Mesenchymal stem cell (in vitro differentiated cells and primary cell): Measurements from ENCODE around the gene DDC.

Experiments
- DNase-seq: peaks from one replicate; pipeline ENCODE4 v3.0.0-alpha.2; 2013
- H2AFZ ChIP-seq: one replicate; pipeline ENCODE4 v1.6.1; 2013; ENCODE audit warnings: low read depth, mild to moderate bottlenecking, control low read depth, inconsistent platforms, low read length, moderate library complexity
- H2AK5ac ChIP-seq: 2 replicates; pipeline ENCODE4 v1.6.1; 2013; ENCODE audit warnings: low read length, moderate library complexity, mild to moderate bottlenecking, inconsistent platforms; ENCODE audit not compliant: severe bottlenecking
- H2BK120ac ChIP-seq: one replicate; pipeline ENCODE4 v1.6.1; 2013; ENCODE audit warnings: low read depth, mild to moderate bottlenecking, inconsistent platforms, low read length, moderate library complexity
- H2BK12ac ChIP-seq, 2 experiments: one replicate each; pipeline ENCODE4 v1.6.1; 2013; ENCODE audit warnings: inconsistent platforms in 2 of 2, low read length in 2 of 2, mild to moderate bottlenecking in 2 of 2, moderate library complexity in 2 of 2, control low read depth in 1 of 2
- H2BK15ac ChIP-seq: one replicate; pipeline ENCODE4 v1.6.1; 2013; ENCODE audit warnings: mild to moderate bottlenecking, low read depth, inconsistent platforms; ENCODE audit not compliant: poor library complexity, severe bottlenecking
- H2BK5ac ChIP-seq: 2 replicates; pipeline ENCODE4 v1.6.1; 2013; ENCODE audit warnings: low read depth, mild to moderate bottlenecking, low read length, control low read depth, inconsistent platforms; ENCODE audit not compliant: poor library complexity, severe bottlenecking
- H3K14ac ChIP-seq, 2 experiments: one replicate each; pipeline ENCODE4 v1.6.1; 2013; ENCODE audit warnings: inconsistent platforms in 2 of 2, low read length in 2 of 2, control low read depth in 1 of 2, mild to moderate bottlenecking in 1 of 2, moderate library complexity in 1 of 2
- H3K18ac ChIP-seq, 2 experiments: one replicate each; pipeline ENCODE4 v1.6.1; 2013; ENCODE audit warnings: inconsistent platforms in 2 of 2, low read length in 2 of 2, control low read depth in 1 of 2, low read depth in 1 of 2, mild to moderate bottlenecking in 1 of 2
- H3K23ac ChIP-seq, 2 experiments: one replicate each; pipeline ENCODE4 v1.6.1; 2013; ENCODE audit warnings: inconsistent platforms in 2 of 2, low read length in 2 of 2, mild to moderate bottlenecking in 2 of 2, moderate library complexity in 2 of 2, control low read depth in 1 of 2
- H3K27ac ChIP-seq: 2 replicates; pipeline ENCODE4 v1.5.1; 2013; ENCODE audit warnings: mild to moderate bottlenecking, moderate library complexity, low read length, control low read depth, inconsistent platforms; ENCODE audit not compliant: poor library complexity, severe bottlenecking
- H3K27me3 ChIP-seq, 2 experiments: 2 replicates each; pipeline versions ENCODE4 v1.6.1 to v1.7.0; 2013; ENCODE audit warnings: low read length in 2 of 2, mild to moderate bottlenecking in 2 of 2, moderate library complexity in 2 of 2, control low read depth in 1 of 2, inconsistent platforms in 1 of 2; ENCODE audit not compliant: control insufficient read depth in 1 of 2, insufficient read depth in 1 of 2
- H3K36me3 ChIP-seq, 2 experiments: 2 replicates each; pipeline versions ENCODE4 v1.6.1 to v1.7.0; 2013; ENCODE audit warnings: low read length in 2 of 2, control low read depth in 1 of 2, inconsistent platforms in 1 of 2, low read depth in 1 of 2, mild to moderate bottlenecking in 1 of 2; ENCODE audit not compliant: insufficient read depth in 2 of 2, control insufficient read depth in 1 of 2
- H3K4ac ChIP-seq, 2 experiments: one replicate each; pipeline ENCODE4 v1.6.1; 2013; ENCODE audit warnings: inconsistent platforms in 2 of 2, low read length in 2 of 2, mild to moderate bottlenecking in 2 of 2, moderate library complexity in 2 of 2, control low read depth in 1 of 2, low read depth in 1 of 2
- H3K4me1 ChIP-seq: 2 replicates; pipeline ENCODE4 v1.6.1; 2013; ENCODE audit warnings: low read depth, low read length, control low read depth; ENCODE audit not compliant: control insufficient read depth, insufficient read depth
- H3K4me2 ChIP-seq: 2 replicates; pipeline ENCODE4 v1.6.1; 2013; ENCODE audit warnings: low read length, mild to moderate bottlenecking, inconsistent platforms; ENCODE audit not compliant: poor library complexity, severe bottlenecking
- H3K4me3 ChIP-seq, 2 experiments: 2 replicates each; pipeline versions ENCODE4 v1.5.1 to v1.7.0; 2013; ENCODE audit warnings: low read length in 2 of 2, mild to moderate bottlenecking in 2 of 2, control low read depth in 1 of 2, low read depth in 1 of 2; ENCODE audit not compliant: insufficient read depth in 1 of 2
- H3K79me1 ChIP-seq: replicated peaks from 2 replicates; pipeline ENCODE4 v1.6.1; 2013; ENCODE audit warnings: mild to moderate bottlenecking, control low read depth, low read length, inconsistent platforms; ENCODE audit not compliant: poor library complexity, severe bottlenecking
- H3K9ac ChIP-seq: 2 replicates; pipeline ENCODE4 v1.7.0; 2013; ENCODE audit warnings: mild to moderate bottlenecking, low read length, moderate library complexity
- H3K9me3 ChIP-seq: 2 replicates; pipeline ENCODE4 v1.7.0; 2013; ENCODE audit warnings: mild to moderate bottlenecking, low read length; ENCODE audit not compliant: control insufficient read depth
- H4K8ac ChIP-seq: one replicate; pipeline ENCODE4 v1.6.1; 2013; ENCODE audit warnings: inconsistent platforms, mild to moderate bottlenecking, low read length, moderate library complexity
- H4K91ac ChIP-seq: one replicate; pipeline ENCODE4 v1.6.1; 2013; ENCODE audit warnings: mild to moderate bottlenecking, low read length, inconsistent platforms
- WGBS: methylation state at CpG from one replicate; pipeline ENCODE4 v1.1.7; 2013; ENCODE audit warnings: mixed read lengths; 5-methylcytosine and 5-hydroxymethylcytosine counted together

The DDC gene

GRCh38 chr7:50491209-50491608 lies 74.0 kb downstream of the DDC start:
- H3K27me3 ChIP-seq, result peaks cover 2 to 18% of the 10 kb centered on the region in 2 experiments
- H4K91ac ChIP-seq, result no peak overlapping the region
- H2BK15ac ChIP-seq, result no peak overlapping the region
- no peak overlapping the region for H4K8ac ChIP-seq
- H2BK120ac ChIP-seq, result no peak overlapping the region
- H2AFZ ChIP-seq, result no peak overlapping the region
- no peak overlapping the region for H3K4me3 ChIP-seq
- H2AK5ac ChIP-seq, result no peak overlapping the region
- DNase-seq, result no peak
- no peak overlapping the region for H3K23ac ChIP-seq
- H3K4me2 ChIP-seq, result no peak overlapping the region
- no peak overlapping the region for H3K27ac ChIP-seq
- no peaks in the 10 kb centered on the region for H3K36me3 ChIP-seq
- H3K4ac ChIP-seq, result no peak overlapping the region
- H2BK5ac ChIP-seq, result no peak overlapping the region
- H3K14ac ChIP-seq, result no peak overlapping the region
- H3K9ac ChIP-seq, result no peak overlapping the region
- H3K9me3 ChIP-seq, result no peaks in the 10 kb centered on the region
- no CpG with 5 or more reads among the region's 5 CpGs for WGBS
- no peak overlapping the region for H3K18ac ChIP-seq
- H2BK12ac ChIP-seq, result no peak overlapping the region
- no peaks in the 10 kb centered on the region for H3K79me1 ChIP-seq
- H3K4me1 ChIP-seq, result no peaks in the 10 kb centered on the region

GRCh38 chr7:50488379-50488778 lies 76.8 kb downstream of the DDC start:
- Histone ChIP-seq H3K36me3 (no peaks in the 10 kb centered on the region), H3K27me3 (peaks cover 0 to 15% of the 10 kb centered on the region in 2 experiments), H3K4me2 (no peak overlapping the region), H3K23ac (no peak overlapping the region), H2BK12ac (no peak overlapping the region), H2BK15ac (no peak overlapping the region), H3K18ac (no peak overlapping the region), H3K4me3 (no peak overlapping the region), H2AK5ac (no peak overlapping the region), H3K4me1 (no peaks in the 10 kb centered on the region), H2BK120ac (no peak overlapping the region), H3K14ac (no peak overlapping the region), H3K79me1 (no peaks in the 10 kb centered on the region), H3K4ac (no peak overlapping the region), H2BK5ac (no peak overlapping the region), H4K8ac (no peak overlapping the region), H3K27ac (no peak overlapping the region), H2AFZ (no peak overlapping the region), H4K91ac (no peak overlapping the region), H3K9ac (no peak overlapping the region), H3K9me3 (no peaks in the 10 kb centered on the region)
- DNase-seq, result no peak

- no peaks in the 10 kb centered on the region for H3K4me1 ChIP-seq
- no peak for DNase-seq
- no peak overlapping the region for H2BK120ac ChIP-seq
- no peaks in the 10 kb centered on the region for H3K36me3 ChIP-seq
- H2AFZ ChIP-seq, result no peak overlapping the region
- H2BK12ac ChIP-seq, result no peak overlapping the region
- 100% methylated on average over 1 of the region's 1 CpG for WGBS
- no peak overlapping the region for H3K27ac ChIP-seq
- H2BK15ac ChIP-seq, result no peak overlapping the region
- H3K9me3 ChIP-seq, result no peaks in the 10 kb centered on the region
- no peak overlapping the region for H3K4ac ChIP-seq
- H3K4me3 ChIP-seq, result no peak overlapping the region
- H3K18ac ChIP-seq, result no peak overlapping the region
- no peak overlapping the region for H3K23ac ChIP-seq
- H2BK5ac ChIP-seq, result no peak overlapping the region
- no peaks in the 10 kb centered on the region for H3K79me1 ChIP-seq
- peaks cover 0 to under 1% of the 10 kb centered on the region in 2 experiments for H3K27me3 ChIP-seq
- H4K91ac ChIP-seq, result no peak overlapping the region
- H2AK5ac ChIP-seq, result no peak overlapping the region
- H3K9ac ChIP-seq, result no peak overlapping the region
- no peak overlapping the region for H4K8ac ChIP-seq
- no peak overlapping the region for H3K14ac ChIP-seq
- no peak overlapping the region for H3K4me2 ChIP-seq
These were observed 78.7 kb downstream of the DDC start for GRCh38 chr7:50486512-50486911.

- H2BK15ac ChIP-seq, result no peak overlapping the region
- H3K4ac ChIP-seq, result no peak overlapping the region
- no peak overlapping the region for H2AFZ ChIP-seq
- no peak overlapping the region for H2BK12ac ChIP-seq
- H2BK120ac ChIP-seq, result no peak overlapping the region
- no peak overlapping the region for H3K23ac ChIP-seq
- peaks cover 5 to 20% of the 10 kb centered on the region in 2 experiments for H3K27me3 ChIP-seq
- no peaks in the 10 kb centered on the region for H3K79me1 ChIP-seq
- no peak overlapping the region for H3K14ac ChIP-seq
- H2AK5ac ChIP-seq, result no peak overlapping the region
- H3K4me1 ChIP-seq, result peaks cover 3% of the 10 kb centered on the region
- no peak overlapping the region for H3K18ac ChIP-seq
- H3K9me3 ChIP-seq, result no peaks in the 10 kb centered on the region
- H3K27ac ChIP-seq, result no peak overlapping the region
- H2BK5ac ChIP-seq, result no peak overlapping the region
- no peaks in the 10 kb centered on the region for H3K36me3 ChIP-seq
- no peak overlapping the region for H4K8ac ChIP-seq
- no peak overlapping the region for H3K4me3 ChIP-seq
- no peak overlapping the region for H3K4me2 ChIP-seq
- no peak overlapping the region for H3K9ac ChIP-seq
- DNase-seq, result no peak
- 94% methylated on average over 6 of the region's 8 CpGs for WGBS
- no peak overlapping the region for H4K91ac ChIP-seq
These were observed 83.3 kb downstream of the DDC start for GRCh38 chr7:50481867-50482266.
